GM12878 (cell line): ENCODE data around the gene CA5A. TPM values are rescaled to one million over a fixed set of nuclear protein-coding genes. Genes with fewer than 3 reads are reported as not detected.
"Not testable (repeated sequence)": the region's sequence is repeated elsewhere in the genome, so short reads cannot be mapped to it uniquely, and the experiment has no call there.

Source experiments
- ATAC-seq: fragments of 200-7000 bp; cut with Tn5 transposase; 3 replicates; pipeline ENCODE4 v1.9.1; 2020; ENCODE audit warnings: mild to moderate bottlenecking, moderate library complexity
- BruUV-seq: library from RNA; stranded (reverse); fragments of 400-500 nt; replicated peaks from 2 replicates; lab custom pipeline; 2021; lab: Mats Ljungman, UMichigan
- CTCF ChIA-PET: fragments of 300-600 bp; sonication (Branson Sonifier 250); formaldehyde crosslinking; extraction: SDS; loops from one replicate; lab custom pipeline; 2021; ENCODE audit warnings: inconsistent platforms; lab: Yijun Ruan, JAX
- POLR2A ChIA-PET: fragments of 350-600 bp; formaldehyde crosslinking; extraction: SDS; loops from one replicate; lab custom pipeline; 2021; ENCODE audit warnings: inconsistent platforms; lab: Charles Lee
- RAD21 ChIA-PET: fragments of 300-600 bp; sonication (Branson Sonifier 250); formaldehyde crosslinking; loops from one replicate; lab custom pipeline; 2023; ENCODE audit warnings: antibody characterized with exemption; ENCODE audit not compliant: unreplicated experiment; lab: Charles Lee
- SMC1A ChIA-PET: fragments of 300-600 bp; sonication (Branson Sonifier 250); formaldehyde crosslinking; loops from one replicate; lab custom pipeline; 2023; ENCODE audit not compliant: unreplicated experiment, uncharacterized antibody; lab: Charles Lee
- DNase-seq: peaks from one replicate; pipeline ENCODE4 v3.0.0-alpha.2; 2011; ENCODE audit warnings: low read depth, low spot score
- FAIRE-seq: peaks from 3 replicates; lab custom pipeline; 2011; peaks lifted over from hg19 to GRCh38; lab: Jason Lieb, UNC
- H2AFZ ChIP-seq: 2 replicates; pipeline ENCODE4 v1.6.0; 2011; ENCODE audit warnings: low read depth, low read length, control low read depth; ENCODE audit not compliant: control insufficient read depth
- H3K27ac ChIP-seq: 2 replicates; pipeline ENCODE4 v1.5.1; 2011; ENCODE audit warnings: control low read depth; ENCODE audit not compliant: control insufficient read depth, insufficient read depth
- H3K27me3 ChIP-seq, 2 experiments: replicated peaks in 1 of 2; 2 replicates each; pipeline versions ENCODE4 v1.6.0 to v1.6.1; 2011; ENCODE audit warnings: low read length in 1 of 2; ENCODE audit not compliant: control insufficient read depth in 2 of 2, insufficient read depth in 2 of 2
- H3K36me3 ChIP-seq, 2 experiments: 2 replicates each; pipeline ENCODE4 v1.5.1; 2011; ENCODE audit warnings: low read length in 1 of 2; ENCODE audit not compliant: control insufficient read depth in 2 of 2, insufficient read depth in 2 of 2
- H3K4me1 ChIP-seq: 2 replicates; pipeline ENCODE4 v1.6.1; 2011; ENCODE audit warnings: mild to moderate bottlenecking, low read length, moderate library complexity, mixed read lengths; ENCODE audit not compliant: control insufficient read depth, insufficient read depth
- H3K4me2 ChIP-seq: 2 replicates; pipeline ENCODE4 v1.6.0; 2011; ENCODE audit warnings: control low read depth; ENCODE audit not compliant: control insufficient read depth, insufficient read depth
- H3K4me3 ChIP-seq: fragments of 200-600 bp; sonication (generic); 2 replicates; pipeline ENCODE4 v1.5.1; 2016
- H3K79me2 ChIP-seq: 2 replicates; pipeline ENCODE4 v1.6.0; 2011; ENCODE audit warnings: low read length; ENCODE audit not compliant: control insufficient read depth, insufficient read depth
- H3K9ac ChIP-seq: 2 replicates; pipeline ENCODE4 v1.8.0; 2011; ENCODE audit warnings: low read length, control low read depth, mixed read lengths; ENCODE audit not compliant: control insufficient read depth, insufficient read depth
- H3K9me3 ChIP-seq: replicated peaks from 3 replicates; pipeline ENCODE4 v1.5.1; 2011; ENCODE audit warnings: mild to moderate bottlenecking, low read length; ENCODE audit not compliant: control insufficient read depth, insufficient read depth
- H4K20me1 ChIP-seq: 2 replicates; pipeline ENCODE4 v1.6.0; 2011; ENCODE audit not compliant: control insufficient read depth, insufficient read depth
- BACH1 ChIP-seq: fragments of 450-650 bp; IDR thresholded peaks from 2 replicates; pipeline ENCODE4 v1.6.1; 2017; ENCODE audit warnings: mild to moderate bottlenecking, borderline replicate concordance
- CBFB ChIP-seq: IDR thresholded peaks from 2 replicates; pipeline ENCODE4 v1.6.1; 2016; ENCODE audit warnings: antibody characterized with exemption, low read depth
- E2F8 ChIP-seq: fragments of 450-650 bp; IDR thresholded peaks from 2 replicates; pipeline ENCODE4 v1.6.1; 2018; ENCODE audit warnings: mild to moderate bottlenecking, low read depth, moderate library complexity; ENCODE audit not compliant: partially characterized antibody
- MTA3 ChIP-seq: IDR thresholded peaks from 2 replicates; pipeline ENCODE4 v1.6.1; 2012; ENCODE audit warnings: low read length, inconsistent platforms, borderline replicate concordance
- SMARCA5 ChIP-seq: fragments of 450-650 bp; IDR thresholded peaks from 2 replicates; pipeline ENCODE4 v1.6.1; 2017; ENCODE audit warnings: mild to moderate bottlenecking
- SREBF1 ChIP-seq: IDR thresholded peaks from 2 replicates; pipeline ENCODE4 v1.6.1; 2012; ENCODE audit warnings: mild to moderate bottlenecking, low read length
- SRF ChIP-seq, 2 experiments: IDR thresholded peaks; 2 replicates each; pipeline ENCODE4 v1.6.1; 2011; ENCODE audit warnings: low read depth in 2 of 2, low read length in 2 of 2, mild to moderate bottlenecking in 1 of 2, moderate library complexity in 1 of 2
- ZBTB4 ChIP-seq: fragments of 450-650 bp; formaldehyde crosslinking; IDR thresholded peaks from 2 replicates; pipeline ENCODE4 v1.4.0; 2022; ENCODE audit warnings: mild to moderate bottlenecking, moderate library complexity
- WGBS: methylation state at CpG from one replicate; pipeline ENCODE4 v1.1.6; 2016; ENCODE audit warnings: low lambda C conversion rate; ENCODE audit not compliant: insufficient replicate concordance, insufficient coverage; ENCODE audit errors: missing lambda C conversion rate; 5-methylcytosine and 5-hydroxymethylcytosine counted together
- in situ Hi-C: fragments of 300-500 bp; cut with MboI; formaldehyde crosslinking; loops from 9 replicates; pipeline ENCODE4 v1.14.3; 2018; ENCODE audit warnings: mixed read lengths
- intact Hi-C: fragments of 100-400 bp; cut with micrococcal nuclease; formaldehyde crosslinking; loops from one replicate; pipeline ENCODE4 v1.14.2; 2022; ENCODE audit not compliant: unreplicated experiment
- polyA plus RNA-seq, 11 experiments: library from polyadenylated mRNA; depleted of rRNA in 4 of 11; unstranded in 6 of 11; stranded (reverse) in 5 of 11; fragments of >200 nt; fragmentation: Nextera tagmentation in 4 of 11; fragmentation: Illumina TruSeq in 1 of 11; extraction: Ambion mirVana in 4 of 11; extraction: Trizol in 1 of 11; gene quantifications; 1 replicate in 1 of 11; 2 replicates in 10 of 11; pipeline versions ENCODE4 v1.2.1 to v1.2.3, GENCODE V29; 2011 to 2016; ENCODE audit warnings: inconsistent platforms in 2 of 11, missing spikeins in 2 of 11, low read depth in 1 of 11
- total RNA-seq, 4 experiments: library from RNA; depleted of rRNA in 3 of 4; stranded (reverse); fragments of >200 nt in 3 of 4; fragmentation: Illumina TruSeq in 1 of 4; extraction: Trizol in 1 of 4; gene quantifications; 2 replicates each; pipeline versions ENCODE4 v1.2.1 to v1.2.3, GENCODE V29; 2013 to 2021

Gene CA5A
- total and polyA plus RNA-seq, 10 of the 15 experiments (the other 5 are each of a cell fraction or from before 2014, with no cell fraction given) = not detected

GRCh38 chr16:87914812-87915211, 21.5 kb downstream of the CA5A start (continued):
- no peak for TF ChIP-seq ZBTB4 (CRISPR knock-in tag)
- no peak for TF ChIP-seq SRF (IDR thresholded peaks at IDR 0.05; ENCODE audit: low read depth in 2 of 2, low read length in 2 of 2)
- no peak for TF ChIP-seq CBFB
- no peak for TF ChIP-seq E2F8
- TF ChIP-seq SREBF1 = no peak
- TF ChIP-seq SMARCA5 = no peak
- no peak for TF ChIP-seq MTA3
- no peak for TF ChIP-seq BACH1

DNA sequence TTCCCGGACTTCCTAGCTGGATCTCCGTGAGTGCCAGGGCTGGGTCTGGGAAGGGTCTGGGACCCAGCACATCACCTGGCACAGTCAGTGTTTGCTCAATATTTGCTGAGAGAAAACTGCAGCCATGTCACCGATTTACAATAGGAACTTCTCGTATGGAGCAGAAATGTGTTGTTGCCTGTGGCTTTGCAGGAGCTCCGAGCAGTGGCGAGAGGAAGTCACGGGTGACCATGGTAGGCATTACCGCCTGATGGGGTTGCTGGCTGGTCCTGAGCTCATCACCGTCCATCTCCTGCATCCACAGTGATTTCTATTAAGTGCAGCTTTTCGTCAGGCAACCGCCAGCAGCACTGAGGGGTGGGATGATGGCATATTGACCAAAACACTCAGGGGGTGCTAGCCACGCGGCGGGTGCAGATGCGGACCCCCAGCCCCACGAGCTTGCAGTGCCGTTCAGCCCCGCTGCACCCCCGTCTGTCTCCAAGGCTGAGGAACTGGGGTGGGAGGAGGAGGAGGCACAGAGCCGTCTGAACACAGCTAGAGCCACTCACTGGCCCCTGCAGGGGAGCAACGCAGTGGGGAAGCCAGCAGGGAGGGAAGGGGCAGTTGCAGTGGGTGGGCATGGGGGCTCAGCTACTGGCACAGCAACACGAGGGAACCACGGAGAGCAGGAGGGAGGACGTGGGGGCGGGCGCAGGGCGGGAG, 22.2 kb downstream of the CA5A start:
- H3K27me3 ChIP-seq, FAIRE-seq, RAD21 ChIA-PET, H3K36me3 ChIP-seq, H3K4me2 ChIP-seq, H3K4me3 ChIP-seq, BruUV-seq, H3K9me3 ChIP-seq, H4K20me1 ChIP-seq, ATAC-seq, H3K79me2 ChIP-seq, DNase-seq, H2AFZ ChIP-seq, H3K4me1 ChIP-seq, POLR2A ChIA-PET, H3K27ac ChIP-seq, intact Hi-C loops, in situ Hi-C loops, H3K9ac ChIP-seq: not testable (repeated sequence)
- CTCF ChIA-PET = interaction anchor here (0.9 to 1.7 kb wide), 3 partner anchors 19 to 135 kb away, joined by 3 to 7 read pairs (median 3); no protein-coding TSS in a partner anchor
- 57% methylated on average over 25 of the region's 27 CpGs for WGBS
- SMC1A ChIA-PET = interaction anchor here (2.4 kb wide), 1 partner anchor 135 kb away, joined by 7 read pairs; no protein-coding TSS in a partner anchor

DNA sequence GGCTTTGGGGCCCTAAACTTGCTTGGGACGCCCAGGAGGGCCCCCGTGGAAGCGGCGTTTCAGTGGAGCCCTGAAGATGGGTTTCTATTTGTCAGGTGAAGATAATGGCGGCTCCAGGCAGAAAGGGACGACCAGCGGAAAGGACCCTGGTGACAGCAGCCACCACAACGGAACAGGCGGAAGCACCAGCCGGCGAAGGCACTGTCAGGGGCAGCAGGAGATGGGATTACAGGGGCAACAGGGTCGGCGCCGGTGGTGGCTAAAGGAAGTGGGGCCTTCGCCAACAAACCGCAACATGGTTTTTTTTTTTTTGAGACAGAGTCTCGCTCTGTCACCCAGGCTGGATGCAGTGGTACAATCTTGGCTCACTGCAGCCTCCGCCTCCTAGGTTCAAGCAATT, 23.6 kb downstream of the CA5A start:
- H4K20me1 ChIP-seq, DNase-seq, H3K27me3 ChIP-seq, H3K9ac ChIP-seq, intact Hi-C loops, H2AFZ ChIP-seq, H3K27ac ChIP-seq, RAD21 ChIA-PET, H3K4me3 ChIP-seq, SMC1A ChIA-PET, ATAC-seq, BruUV-seq, H3K4me2 ChIP-seq, POLR2A ChIA-PET, in situ Hi-C loops, H3K9me3 ChIP-seq, H3K79me2 ChIP-seq, H3K4me1 ChIP-seq, FAIRE-seq, H3K36me3 ChIP-seq: not testable (repeated sequence)
- CTCF ChIA-PET = interaction anchor here (1.5 kb wide), 1 partner anchor 62 kb away, joined by 3 read pairs; no protein-coding TSS in a partner anchor
- WGBS = 93% methylated on average over 16 of the region's 18 CpGs
